Measurements from ENCODE around the gene STXBP5L.
"Not testable (repeated sequence)": the region's sequence is repeated elsewhere in the genome, so short reads cannot be mapped to it uniquely, and the experiment has no call there.

Gene STXBP5L

DNA sequence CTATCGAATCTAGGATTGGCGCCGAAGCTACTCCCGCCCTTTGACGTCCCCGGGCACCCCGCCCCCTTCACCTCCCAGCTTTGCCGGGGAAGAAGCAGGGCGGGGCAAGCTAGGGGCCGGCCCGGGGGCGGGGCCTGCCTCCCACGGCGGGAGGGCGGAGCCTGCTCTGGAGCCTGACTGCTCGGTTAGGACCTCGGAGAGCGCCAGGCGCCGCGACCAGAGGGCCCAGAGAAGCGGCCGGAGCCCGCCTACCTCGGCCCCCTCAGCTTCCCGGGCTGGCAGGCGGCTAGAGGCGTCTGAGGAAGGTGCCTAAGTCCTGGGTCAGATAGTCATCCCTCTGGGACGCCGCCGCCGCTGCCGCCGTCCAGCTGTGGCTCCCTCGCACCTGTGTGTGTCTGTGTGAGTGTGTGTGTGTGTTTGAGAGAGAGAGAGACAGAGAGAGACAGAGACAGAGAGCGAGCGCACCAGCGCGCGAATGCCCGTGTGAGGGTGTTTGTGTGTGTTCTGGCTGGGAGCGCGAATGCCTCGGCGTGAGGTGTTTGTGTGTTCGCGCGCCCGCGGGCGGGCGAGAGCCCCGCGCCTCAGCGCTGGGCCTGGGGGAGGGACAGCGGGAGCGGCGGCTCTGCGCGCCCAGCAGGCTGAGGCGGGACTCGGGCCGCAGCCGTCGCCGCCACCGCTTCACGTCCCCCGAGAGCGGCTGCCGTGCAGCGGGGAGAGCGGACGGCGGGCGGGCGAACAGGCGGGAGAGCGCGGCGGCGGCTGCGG lies at the start of gene STXBP5L:
STXBP5L (plus strand) TSS at position 176 of the 765 bp plus-strand sequence. CDS start 1,374 bp downstream, outside the sequence.
- DNase-seq (ENCODE audit: low read depth, low spot score), result no peak

DNA sequence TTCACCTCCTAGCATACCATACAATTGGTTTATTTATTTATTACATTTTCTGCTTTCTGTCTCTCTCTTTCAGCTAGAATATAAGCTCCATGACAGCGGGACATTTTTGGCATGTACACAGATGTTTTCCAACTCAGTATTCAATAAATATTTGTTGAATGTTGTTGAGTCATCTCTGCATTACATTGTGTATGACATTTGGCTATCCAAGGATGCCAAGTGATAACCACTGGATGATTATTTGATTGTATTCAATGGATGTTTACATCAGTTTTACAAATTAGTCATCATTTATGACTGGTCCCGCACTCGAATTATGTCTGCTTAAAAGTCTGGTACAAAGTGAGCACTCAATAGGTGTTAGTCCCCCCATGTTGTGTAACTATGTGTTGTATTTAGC lies 49.5 kb upstream of the STXBP5L start:
- DNase-seq (ENCODE audit: low read depth, low spot score), result no peak

DNA sequence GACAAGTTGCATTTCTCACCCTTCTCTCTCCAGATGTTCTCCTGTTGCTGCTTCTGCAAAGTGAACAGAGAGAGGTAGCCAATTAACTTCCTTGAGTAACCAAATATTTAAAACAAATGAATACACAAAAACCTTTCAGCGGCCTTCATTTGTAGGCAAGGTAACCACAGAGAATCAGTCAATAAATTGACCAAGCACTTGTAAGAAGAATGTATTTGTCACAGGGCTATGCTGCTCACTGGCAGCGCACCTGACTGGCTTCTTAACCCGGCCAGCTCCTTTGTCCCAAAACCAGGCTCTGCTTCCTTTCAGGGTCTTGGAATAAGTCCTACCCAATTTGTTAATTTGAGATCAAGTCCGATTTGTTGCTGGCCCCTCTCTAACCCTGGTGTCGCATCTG lies 43.5 kb upstream of the STXBP5L start:
- no peak for DNase-seq (ENCODE audit: low read depth, low spot score)

DNA sequence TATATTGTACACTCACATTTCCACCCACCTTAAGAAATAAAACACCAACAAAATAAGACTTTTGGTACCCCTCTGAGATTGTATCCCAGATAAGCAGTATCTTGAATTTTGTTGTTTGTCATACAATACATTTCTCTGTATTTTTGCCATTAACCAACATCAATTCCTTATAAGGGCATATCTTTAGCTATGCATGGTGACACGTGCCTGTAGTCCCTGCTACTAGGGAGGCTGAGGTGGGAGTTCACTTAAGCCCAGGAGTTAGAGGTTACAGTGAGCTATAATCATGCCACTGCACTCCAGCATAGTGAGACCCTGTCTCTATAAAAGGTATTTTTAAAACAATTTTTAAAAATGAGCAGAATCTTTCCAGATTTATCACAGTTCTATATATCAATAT lies 32.5 kb upstream of the STXBP5L start:
- no peak for DNase-seq (ENCODE audit: low read depth, low spot score)

- DNase-seq (ENCODE audit: low read depth, low spot score), result no peak
These were observed 32.0 kb upstream of the STXBP5L start for GRCh38 chr3:120875989-120876388.

GRCh38 chr3:120879411-120879810 lies 28.6 kb upstream of the STXBP5L start:
- DNase-seq (ENCODE audit: low read depth, low spot score), result no peak

DNA sequence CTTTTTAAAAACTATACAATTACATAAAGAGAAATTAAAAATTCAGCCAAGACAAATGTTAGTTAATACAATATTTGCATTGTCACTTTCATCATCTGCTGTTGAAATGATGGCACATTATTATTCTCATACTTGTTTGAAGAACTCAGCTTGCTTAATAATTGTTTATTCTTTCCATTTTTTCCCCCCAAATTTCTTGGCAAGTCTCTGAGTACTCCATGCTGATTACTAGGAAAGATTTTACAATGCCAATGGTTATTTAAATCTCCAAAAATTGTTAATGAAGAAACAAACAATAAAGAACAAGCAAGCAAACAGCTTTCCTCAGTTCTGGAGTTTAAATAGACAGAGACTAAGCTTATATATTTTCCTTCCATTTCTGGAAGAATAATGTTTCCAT lies 15.1 kb upstream of the STXBP5L start:
- DNase-seq (ENCODE audit: low read depth, low spot score), result no peak

GRCh38 chr3:120894316-120895057 lies 13.5 kb upstream of the STXBP5L start:
- no peak for DNase-seq (ENCODE audit: low read depth, low spot score)

GRCh38 chr3:120901716-120902115 lies 6.3 kb upstream of the STXBP5L start:
- not testable (repeated sequence) for DNase-seq (ENCODE audit: low read depth, low spot score)

DNA sequence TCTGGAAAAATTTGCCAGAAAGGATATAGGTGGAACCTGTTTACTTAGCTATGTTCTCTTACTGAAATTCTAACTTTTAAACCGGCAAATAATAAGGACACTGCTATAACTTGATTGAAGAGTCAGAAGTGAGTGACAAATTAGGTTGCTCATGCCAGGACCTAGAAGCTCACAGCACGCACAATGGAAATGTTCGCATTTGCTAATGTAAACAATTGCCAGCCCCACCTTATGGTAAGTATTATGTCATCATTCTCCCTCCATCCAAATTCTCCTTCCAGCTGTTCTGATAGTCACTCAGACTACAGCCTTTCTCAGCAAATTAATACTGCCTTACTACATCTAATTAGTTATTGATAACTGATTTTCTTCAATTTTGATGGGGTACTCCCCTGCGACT lies 4.8 kb upstream of the STXBP5L start:
- DNase-seq (ENCODE audit: low read depth, low spot score), result no peak

DNA sequence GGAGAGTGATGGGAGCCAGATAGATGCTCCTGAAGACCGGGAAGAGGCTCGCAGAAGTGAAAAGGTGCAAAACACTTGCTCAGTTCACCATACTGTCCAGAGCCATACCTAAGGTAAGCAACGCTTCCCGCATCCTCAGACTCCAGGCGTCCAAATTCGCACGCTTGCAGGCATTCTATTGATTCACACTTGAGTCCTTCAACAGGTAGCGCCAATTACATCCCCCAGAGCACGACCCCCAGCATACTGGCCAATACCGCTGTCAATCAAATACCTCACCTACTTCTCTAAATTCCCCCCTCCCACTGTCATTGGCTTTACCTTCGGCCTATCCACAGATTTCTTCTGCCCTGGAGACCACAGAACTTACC lies 361 bp upstream of the STXBP5L start:
- DNase-seq (ENCODE audit: low read depth, low spot score), result no peak

GRCh38 chr3:120908795-120909601 lies 993 bp downstream of the STXBP5L start:
- no peak for DNase-seq (ENCODE audit: low read depth, low spot score)

DNA sequence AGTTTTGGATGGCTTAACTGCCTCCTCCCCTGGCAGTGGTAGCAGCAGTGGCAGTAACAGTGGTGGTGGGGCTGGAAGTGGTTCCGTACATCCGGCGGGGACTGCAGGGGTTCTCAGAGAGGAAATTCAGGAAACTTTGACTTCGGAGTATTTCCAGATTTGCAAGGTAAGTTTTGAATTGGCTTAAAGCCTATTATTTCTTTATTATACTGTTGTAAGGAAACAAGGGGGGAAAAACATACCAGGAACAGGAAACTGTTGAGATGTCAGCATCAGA lies 1.5 kb downstream of the STXBP5L start:
- no peak for DNase-seq (ENCODE audit: low read depth, low spot score)

DNA sequence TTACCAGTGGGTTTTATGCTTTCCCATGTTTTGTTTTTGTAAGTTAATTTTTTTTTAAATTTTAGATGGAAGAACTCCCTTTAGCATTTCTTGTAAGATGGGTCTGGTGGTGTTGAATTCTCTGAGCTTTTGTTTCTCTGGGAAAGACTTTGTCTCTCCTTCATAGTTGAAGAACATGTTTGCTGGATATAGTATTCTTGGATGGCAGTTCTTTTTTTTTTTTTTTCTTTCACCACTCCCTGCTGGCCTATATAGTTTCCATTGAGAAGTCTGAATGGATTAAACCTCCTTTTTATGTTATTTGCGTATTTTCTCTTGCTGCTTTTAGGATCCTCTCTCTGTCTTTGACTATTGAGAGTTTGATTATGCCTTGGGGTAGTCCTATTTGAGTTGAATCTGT lies 18.1 kb downstream of the STXBP5L start:
- DNase-seq (ENCODE audit: low read depth, low spot score), result no peak

DNA sequence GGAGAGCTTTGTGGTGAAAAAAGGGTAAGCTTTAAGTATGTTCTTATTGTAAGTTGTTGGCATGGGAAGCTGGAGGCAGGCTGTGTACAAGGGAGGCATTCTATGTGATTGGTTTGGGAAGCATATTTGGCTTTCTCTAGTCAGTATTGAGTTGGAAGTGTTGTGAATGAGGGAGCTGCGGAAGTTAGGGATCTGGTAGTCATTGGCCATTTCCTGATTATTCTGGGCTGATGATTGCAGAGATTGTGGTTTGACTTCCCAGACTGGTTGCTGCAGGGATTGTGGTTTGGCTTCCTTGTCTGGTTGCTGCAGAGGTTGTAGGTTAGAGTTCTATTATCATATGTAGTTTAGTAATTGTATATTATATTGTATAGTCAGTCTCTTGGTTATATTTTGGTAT lies 21.0 kb downstream of the STXBP5L start:
- DNase-seq (ENCODE audit: low read depth, low spot score), result no peak

DNA sequence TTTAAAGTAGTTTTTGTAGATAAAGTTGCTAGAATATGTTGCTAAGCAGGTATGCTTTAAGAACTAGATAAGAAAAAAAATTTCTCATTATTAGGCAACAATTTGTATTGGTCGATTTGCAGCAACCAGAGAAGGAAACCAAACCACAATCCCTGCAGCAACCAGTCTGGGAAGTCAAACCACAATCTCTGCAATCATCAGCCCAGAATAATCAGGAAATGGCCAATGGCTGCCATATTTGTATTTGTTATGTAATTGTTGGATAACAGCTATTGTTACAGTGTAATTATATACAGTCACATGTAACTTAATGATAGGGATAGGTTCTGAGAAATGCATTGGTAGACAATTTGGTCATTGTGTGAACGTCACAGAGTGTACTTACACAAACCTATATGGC lies 23.6 kb downstream of the STXBP5L start:
- DNase-seq (ENCODE audit: low read depth, low spot score), result no peak

DNA sequence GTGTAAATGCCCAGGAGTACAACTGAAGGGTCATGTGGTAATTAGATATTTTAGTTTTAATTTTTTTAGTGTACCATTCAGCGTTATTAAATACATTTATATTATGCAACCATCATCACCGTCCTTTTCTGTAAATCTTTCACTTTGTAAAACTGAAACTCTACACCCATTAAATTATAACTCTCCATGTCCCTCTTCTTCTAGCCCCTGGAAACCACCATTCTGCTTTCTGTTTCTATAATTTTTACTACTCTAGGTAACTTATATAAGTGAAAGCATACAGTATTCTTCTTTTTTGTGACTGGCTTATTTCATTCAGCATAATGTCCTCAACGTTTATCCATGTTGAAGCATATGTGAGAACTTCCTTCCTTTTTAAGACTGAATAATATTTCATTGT lies 48.1 kb downstream of the STXBP5L start:
- DNase-seq (ENCODE audit: low read depth, low spot score), result no peak

- no peak for DNase-seq (ENCODE audit: low read depth, low spot score)
These were observed 74.8 kb downstream of the STXBP5L start for GRCh38 chr3:120982608-120983320.

DNA sequence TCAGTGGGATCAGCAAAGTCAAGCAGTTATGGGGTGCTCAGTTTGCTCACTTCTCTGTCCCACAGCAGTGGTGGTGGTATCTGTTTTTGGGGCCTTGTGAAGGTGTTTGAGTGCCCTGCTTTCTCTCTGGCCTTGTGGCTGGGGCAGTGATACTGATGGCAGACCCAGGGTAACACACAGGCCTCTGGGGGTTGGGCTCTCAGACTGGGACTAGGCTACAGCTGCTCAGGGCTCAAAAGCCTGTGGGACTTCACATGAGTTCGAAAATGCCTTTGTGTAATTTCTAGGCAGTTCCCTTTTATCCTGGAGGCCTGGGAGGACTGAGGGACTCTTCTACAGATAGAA lies 75.3 kb downstream of the STXBP5L start:
- no peak for DNase-seq (ENCODE audit: low read depth, low spot score)

- no peak for DNase-seq (ENCODE audit: low read depth, low spot score)
These were observed 75.8 kb downstream of the STXBP5L start for GRCh38 chr3:120983841-120984240.

GRCh38 chr3:120985242-120985641 lies 77.2 kb downstream of the STXBP5L start:
- no peak for DNase-seq (ENCODE audit: low read depth, low spot score)

GRCh38 chr3:120988994-120989393 lies 81.0 kb downstream of the STXBP5L start:
- DNase-seq (ENCODE audit: low read depth, low spot score), result no peak
